HCT116 (cell line): ENCODE data around the gene WNT7B. TPM values are rescaled to one million over a fixed set of nuclear protein-coding genes. Genes with fewer than 3 reads are reported as not detected.

Experiments used
- ATAC-seq: fragments of 200-7000 bp; cut with Tn5 transposase; 2 replicates; pipeline ENCODE4 v1.9.1; 2020; ENCODE audit warnings: mild to moderate bottlenecking, moderate library complexity
- BruUV-seq: library from RNA; stranded (reverse); fragments of 400-500 nt; replicated peaks from 2 replicates; lab custom pipeline; 2021; lab: Mats Ljungman, UMichigan
- CTCF ChIA-PET: fragments of 300-600 bp; sonication (Branson Sonifier 250); formaldehyde crosslinking; loops from one replicate; lab custom pipeline; 2021; ENCODE audit warnings: antibody characterized with exemption; lab: Charles Lee
- POLR2A ChIA-PET: fragments of 300-600, 350-600 bp; sonication (Branson Sonifier 250); formaldehyde crosslinking; loops from one replicate; lab custom pipeline; 2021; ENCODE audit warnings: antibody characterized with exemption; lab: Charles Lee
- RAD21 ChIA-PET, 2 experiments: fragments of 300-600 bp; sonication (Branson Sonifier 250); formaldehyde crosslinking; loops; one replicate each; lab custom pipeline; 2023; ENCODE audit warnings: low total read pairs in 2 of 2; ENCODE audit not compliant: uncharacterized antibody in 2 of 2, unreplicated experiment in 2 of 2, low non-redundant PET in 1 of 2; lab: Charles Lee
- DNase-seq: peaks from one replicate; pipeline ENCODE4 v3.0.0-alpha.2; 2010; ENCODE audit warnings: low read depth, low spot score
- H2AFZ ChIP-seq: fragments of 200-600 bp; shearing (Covaris generic), sonication (generic); 2 replicates; pipeline ENCODE4 v1.6.1; 2017; ENCODE audit warnings: low read depth, mixed run types, mixed read lengths, antibody characterized with exemption, low read length; ENCODE audit not compliant: poor library complexity, severe bottlenecking
- H3K27ac ChIP-seq: 2 replicates; pipeline ENCODE4 v1.5.1; 2012; ENCODE audit warnings: low read depth, low read length
- H3K27me3 ChIP-seq: fragments of 200-600 bp; sonication (generic); 2 replicates; pipeline ENCODE4 v1.6.1; 2016; ENCODE audit warnings: mixed run types, low read length, mixed read lengths; ENCODE audit not compliant: insufficient read depth
- H3K36me3 ChIP-seq, 2 experiments: fragments of 200-500 bp in 1 of 2; fragments of 200-600 bp in 1 of 2; sonication (Bioruptor generic) in 1 of 2; sonication (generic) in 1 of 2; 2 replicates each; pipeline versions ENCODE4 v1.5.1 to v1.6.1; 2014 to 2016; ENCODE audit warnings: low read length in 2 of 2, inconsistent platforms in 1 of 2, mixed read lengths in 1 of 2, mixed run types in 1 of 2; ENCODE audit not compliant: insufficient read depth in 2 of 2, control insufficient read depth in 1 of 2
- H3K4me1 ChIP-seq, 2 experiments: fragments of 200-600 bp in 1 of 2; sonication (generic) in 1 of 2; 2 replicates each; pipeline versions ENCODE4 v1.5.1 to v1.6.1; 2012 to 2017; ENCODE audit warnings: low read length in 2 of 2, inconsistent platforms in 1 of 2, mild to moderate bottlenecking in 1 of 2, mixed read lengths in 1 of 2, mixed run types in 1 of 2, moderate library complexity in 1 of 2; ENCODE audit not compliant: insufficient read depth in 2 of 2, control insufficient read depth in 1 of 2
- H3K4me2 ChIP-seq: fragments of 200-600 bp; sonication (generic); 2 replicates; pipeline ENCODE4 v1.6.1; 2017; ENCODE audit warnings: mixed run types, low read length, mixed read lengths
- H3K4me3 ChIP-seq, 2 experiments: fragments of 200-600 bp in 1 of 2; sonication (generic) in 1 of 2; replicated peaks in 1 of 2; 2 replicates each; pipeline ENCODE4 v1.5.1; 2011 to 2016; ENCODE audit warnings: low read length in 2 of 2, control low read depth in 1 of 2, low read depth in 1 of 2, mild to moderate bottlenecking in 1 of 2, mixed read lengths in 1 of 2, mixed run types in 1 of 2
- H3K79me2 ChIP-seq: fragments of 200-600 bp; sonication (generic); 2 replicates; pipeline ENCODE4 v1.6.1; 2017; ENCODE audit warnings: mild to moderate bottlenecking, mixed run types, low read length, moderate library complexity, mixed read lengths; ENCODE audit not compliant: insufficient read depth
- H3K9ac ChIP-seq: fragments of 200-600 bp; sonication (generic); 2 replicates; pipeline ENCODE4 v1.6.1; 2016; ENCODE audit warnings: low read length, mixed read lengths
- H3K9me2 ChIP-seq: fragments of 200-600 bp; sonication (generic), shearing (Covaris generic); 2 replicates; pipeline ENCODE4 v1.6.1; 2017; ENCODE audit warnings: mixed run types, mild to moderate bottlenecking, moderate library complexity; ENCODE audit not compliant: insufficient read depth
- H3K9me3 ChIP-seq, 2 experiments: fragments of 200-500 bp in 1 of 2; fragments of 200-600 bp in 1 of 2; sonication (Bioruptor generic) in 1 of 2; sonication (generic) in 1 of 2; 2 replicates each; pipeline ENCODE4 v1.6.1; 2014 to 2017; ENCODE audit warnings: low read length in 2 of 2, mixed read lengths in 2 of 2, inconsistent platforms in 1 of 2, low read depth in 1 of 2, mild to moderate bottlenecking in 1 of 2, mixed run types in 1 of 2, moderate library complexity in 1 of 2; ENCODE audit not compliant: control insufficient read depth in 1 of 2, insufficient read depth in 1 of 2
- H4K20me1 ChIP-seq: fragments of 200-600 bp; sonication (generic), shearing (Covaris generic); 2 replicates; pipeline ENCODE4 v1.6.1; 2017; ENCODE audit warnings: mixed run types, mild to moderate bottlenecking, moderate library complexity; ENCODE audit not compliant: insufficient read depth
- EGR1 ChIP-seq: IDR thresholded peaks from 2 replicates; pipeline ENCODE4 v1.6.1; 2012; ENCODE audit warnings: low read depth
- ELF1 ChIP-seq: IDR thresholded peaks from 2 replicates; pipeline ENCODE4 v1.6.1; 2012; ENCODE audit warnings: low read depth, borderline replicate concordance
- EZH2 ChIP-seq: fragments of 200-600 bp; sonication (generic); IDR thresholded peaks from 2 replicates; pipeline ENCODE4 v1.6.1; 2017; ENCODE audit warnings: antibody characterized with exemption, mixed run types
- FOSL1 ChIP-seq: IDR thresholded peaks from 2 replicates; pipeline ENCODE4 v1.6.1; 2012; ENCODE audit warnings: low read depth
- JUND ChIP-seq: IDR thresholded peaks from 2 replicates; pipeline ENCODE4 v1.6.1; 2012
- POLR2A ChIP-seq: IDR thresholded peaks from 2 replicates; pipeline ENCODE4 v1.7.0; 2011; ENCODE audit warnings: borderline replicate concordance; ENCODE audit not compliant: insufficient read depth, insufficient read length; ENCODE audit errors: extremely low read depth
- POLR2AphosphoS5 ChIP-seq: IDR thresholded peaks from 2 replicates; pipeline ENCODE4 v1.6.1; 2011; ENCODE audit warnings: mild to moderate bottlenecking, low read depth, low read length, moderate library complexity
- SIN3A ChIP-seq: IDR thresholded peaks from 2 replicates; pipeline ENCODE4 v1.6.1; 2012; ENCODE audit warnings: low read depth
- SRF ChIP-seq: IDR thresholded peaks from 2 replicates; pipeline ENCODE4 v1.6.1; 2012; ENCODE audit warnings: low read depth
- YY1 ChIP-seq: IDR thresholded peaks from 2 replicates; pipeline ENCODE4 v1.6.1; 2011; ENCODE audit warnings: low read length, low read depth, moderate library complexity, mild to moderate bottlenecking; ENCODE audit not compliant: insufficient replicate concordance; ENCODE audit errors: extremely low read depth
- ZNF274 ChIP-seq: fragments of 200-500 bp; sonication (Bioruptor generic); IDR thresholded peaks from 2 replicates; pipeline ENCODE4 v1.6.1; 2014; ENCODE audit warnings: mild to moderate bottlenecking, low read depth, low read length, inconsistent platforms
- intact Hi-C: fragments of 100-400 bp; cut with micrococcal nuclease; formaldehyde crosslinking; loops from 2 replicates; pipeline ENCODE4 v1.10.0; 2022
- total RNA-seq: library from RNA; stranded (reverse); gene quantifications from one replicate; pipeline ENCODE4 v1.2.1, GENCODE V29; 2021; ENCODE audit not compliant: unreplicated experiment
- TF ChIP-seq, protein P1 (sequence below): IDR thresholded peaks from 2 replicates; pipeline ENCODE4 v1.6.1; 2012
- TF ChIP-seq, protein P2 (sequence below): IDR thresholded peaks from 2 replicates; pipeline ENCODE4 v1.6.1; 2011; ENCODE audit warnings: mild to moderate bottlenecking, low read length, moderate library complexity; ENCODE audit not compliant: insufficient replicate concordance; ENCODE audit errors: extremely low read depth
- TF ChIP-seq, protein P3 (sequence below), 3 experiments: fragments of 200-600 bp in 1 of 3; sonication (generic) in 1 of 3; IDR thresholded peaks in 2 of 3; conservative IDR thresholded peaks in 1 of 3; 2 replicates each; pipeline ENCODE4 v1.5.1; 2012 to 2017; ENCODE audit warnings: low read depth in 2 of 3, low read length in 2 of 3, antibody characterized with exemption in 1 of 3, borderline replicate concordance in 1 of 3, control low read depth in 1 of 3, mild to moderate bottlenecking in 1 of 3, mixed read lengths in 1 of 3, mixed run types in 1 of 3, moderate library complexity in 1 of 3; ENCODE audit not compliant: insufficient read depth in 1 of 3

The WNT7B gene
- total RNA-seq, 1 experiment from 2014 or later: 10.5 TPM

DNA sequence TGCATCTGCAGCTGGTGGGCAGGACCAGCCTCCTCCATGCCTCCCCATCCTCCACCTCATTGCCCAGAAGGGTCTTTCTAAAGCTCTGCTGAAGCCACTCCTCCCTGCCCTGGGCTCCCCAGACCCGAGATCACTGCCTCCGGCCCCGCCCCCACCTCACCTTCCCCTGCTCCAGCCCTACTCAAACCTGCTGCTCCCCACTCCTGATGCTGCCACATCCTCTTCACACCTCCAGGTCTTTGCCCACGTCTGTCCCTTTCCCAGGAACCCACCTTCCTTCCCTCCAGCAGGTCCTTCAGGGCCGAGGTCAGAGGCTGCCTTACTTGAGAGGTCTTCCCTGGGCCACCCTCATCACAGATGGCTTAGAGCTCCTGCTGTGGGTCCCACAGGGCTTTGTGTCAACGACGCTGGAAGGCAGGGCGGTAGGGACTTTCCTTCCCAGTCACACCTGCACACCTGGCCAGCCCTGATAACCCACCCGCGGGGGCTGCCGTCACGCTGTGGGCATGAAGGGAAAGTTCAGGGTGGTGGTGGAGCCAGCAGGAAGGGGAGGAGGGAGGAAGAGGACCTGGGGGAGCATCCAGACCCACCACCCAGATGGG is 11.9 kb downstream of the WNT7B start:
- DNase-seq (no peak), ATAC-seq (no peak)
- Histone ChIP-seq H3K4me3 (no peak overlapping the region), H4K20me1 (no peaks in the 10 kb centered on the region), H2AFZ (no peak overlapping the region), H3K4me1 (peaks cover 18 to 27% of the 10 kb centered on the region in 2 experiments), H3K79me2 (no peaks in the 10 kb centered on the region), H3K27me3 (no peaks in the 10 kb centered on the region), H3K4me2 (no peak overlapping the region), H3K9me3 (no peaks in the 10 kb centered on the region), H3K36me3 (no peaks in the 10 kb centered on the region), H3K9ac (no peak overlapping the region), H3K27ac (no peak overlapping the region), H3K9me2 (no peaks in the 10 kb centered on the region)
- intact Hi-C loops: no loop called here
- RAD21 ChIA-PET: no interaction called here
- BruUV-seq: no TSS peak
- TF ChIP-seq SRF: no peak
- no peak for TF ChIP-seq SIN3A
- TF ChIP-seq, protein P1, sequence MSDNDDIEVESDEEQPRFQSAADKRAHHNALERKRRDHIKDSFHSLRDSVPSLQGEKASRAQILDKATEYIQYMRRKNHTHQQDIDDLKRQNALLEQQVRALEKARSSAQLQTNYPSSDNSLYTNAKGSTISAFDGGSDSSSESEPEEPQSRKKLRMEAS: no peak
- no peak for TF ChIP-seq ZNF274
- no peak for TF ChIP-seq JUND
- TF ChIP-seq POLR2A: no peak
- CTCF ChIA-PET: interaction anchor here (1.0 kb wide), 1 partner anchor 102 kb away, joined by 3 read pairs; no protein-coding TSS in a partner anchor
- POLR2A ChIA-PET: no interaction called here

DNA sequence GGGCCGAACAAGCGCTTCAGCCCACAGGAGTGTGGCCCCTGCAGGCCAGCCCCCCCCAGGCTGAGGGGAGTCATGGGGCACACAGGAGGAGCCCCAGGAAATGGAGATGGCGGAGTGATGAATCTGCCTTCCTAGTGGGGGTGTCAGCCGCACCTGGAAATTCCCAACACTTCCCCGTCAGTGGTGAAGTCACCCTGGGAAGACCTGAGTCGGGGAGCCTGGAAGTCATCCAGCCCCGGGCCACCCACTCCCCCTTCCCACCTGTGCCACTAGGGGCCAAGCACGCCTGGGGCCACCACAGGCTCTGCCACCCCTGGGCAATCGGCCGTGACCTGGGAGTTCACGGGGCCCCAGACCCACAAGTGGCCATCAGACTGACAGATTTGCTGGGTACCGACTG is 12.6 kb downstream of the WNT7B start:
- Histone ChIP-seq H3K4me1 (peaks cover 12 to 20% of the 10 kb centered on the region in 2 experiments), H2AFZ (no peak overlapping the region), H3K9ac (no peak overlapping the region), H3K27me3 (no peaks in the 10 kb centered on the region), H3K9me3 (no peaks in the 10 kb centered on the region), H3K9me2 (no peaks in the 10 kb centered on the region), H3K27ac (no peak overlapping the region), H3K36me3 (no peaks in the 10 kb centered on the region), H4K20me1 (no peaks in the 10 kb centered on the region), H3K4me2 (no peak overlapping the region), H3K4me3 (no peak overlapping the region), H3K79me2 (no peaks in the 10 kb centered on the region)
- ChIA-PET CTCF (no interaction called here), RAD21 (no interaction called here), POLR2A (no interaction called here)
- ATAC-seq: no peak
- DNase-seq: no peak
- BruUV-seq: no TSS peak
- intact Hi-C loops: no loop called here
- TF ChIP-seq FOSL1: no peak
- TF ChIP-seq, protein P2, sequence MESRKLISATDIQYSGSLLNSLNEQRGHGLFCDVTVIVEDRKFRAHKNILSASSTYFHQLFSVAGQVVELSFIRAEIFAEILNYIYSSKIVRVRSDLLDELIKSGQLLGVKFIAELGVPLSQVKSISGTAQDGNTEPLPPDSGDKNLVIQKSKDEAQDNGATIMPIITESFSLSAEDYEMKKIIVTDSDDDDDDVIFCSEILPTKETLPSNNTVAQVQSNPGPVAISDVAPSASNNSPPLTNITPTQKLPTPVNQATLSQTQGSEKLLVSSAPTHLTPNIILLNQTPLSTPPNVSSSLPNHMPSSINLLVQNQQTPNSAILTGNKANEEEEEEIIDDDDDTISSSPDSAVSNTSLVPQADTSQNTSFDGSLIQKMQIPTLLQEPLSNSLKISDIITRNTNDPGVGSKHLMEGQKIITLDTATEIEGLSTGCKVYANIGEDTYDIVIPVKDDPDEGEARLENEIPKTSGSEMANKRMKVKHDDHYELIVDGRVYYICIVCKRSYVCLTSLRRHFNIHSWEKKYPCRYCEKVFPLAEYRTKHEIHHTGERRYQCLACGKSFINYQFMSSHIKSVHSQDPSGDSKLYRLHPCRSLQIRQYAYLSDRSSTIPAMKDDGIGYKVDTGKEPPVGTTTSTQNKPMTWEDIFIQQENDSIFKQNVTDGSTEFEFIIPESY: no peak
- no peak for TF ChIP-seq POLR2AphosphoS5
- no peak for TF ChIP-seq YY1
- TF ChIP-seq, protein P3, sequence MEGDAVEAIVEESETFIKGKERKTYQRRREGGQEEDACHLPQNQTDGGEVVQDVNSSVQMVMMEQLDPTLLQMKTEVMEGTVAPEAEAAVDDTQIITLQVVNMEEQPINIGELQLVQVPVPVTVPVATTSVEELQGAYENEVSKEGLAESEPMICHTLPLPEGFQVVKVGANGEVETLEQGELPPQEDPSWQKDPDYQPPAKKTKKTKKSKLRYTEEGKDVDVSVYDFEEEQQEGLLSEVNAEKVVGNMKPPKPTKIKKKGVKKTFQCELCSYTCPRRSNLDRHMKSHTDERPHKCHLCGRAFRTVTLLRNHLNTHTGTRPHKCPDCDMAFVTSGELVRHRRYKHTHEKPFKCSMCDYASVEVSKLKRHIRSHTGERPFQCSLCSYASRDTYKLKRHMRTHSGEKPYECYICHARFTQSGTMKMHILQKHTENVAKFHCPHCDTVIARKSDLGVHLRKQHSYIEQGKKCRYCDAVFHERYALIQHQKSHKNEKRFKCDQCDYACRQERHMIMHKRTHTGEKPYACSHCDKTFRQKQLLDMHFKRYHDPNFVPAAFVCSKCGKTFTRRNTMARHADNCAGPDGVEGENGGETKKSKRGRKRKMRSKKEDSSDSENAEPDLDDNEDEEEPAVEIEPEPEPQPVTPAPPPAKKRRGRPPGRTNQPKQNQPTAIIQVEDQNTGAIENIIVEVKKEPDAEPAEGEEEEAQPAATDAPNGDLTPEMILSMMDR (IDR thresholded peaks at IDR 0.05 in 2 of 3, conservative IDR thresholded peaks at IDR 0.05 in 1 of 3; ENCODE audit: borderline replicate concordance in 1 of 3, insufficient read depth in 1 of 3, low read depth in 2 of 3, low read length in 2 of 3): no peak
- TF ChIP-seq EZH2: no peak
- TF ChIP-seq ELF1: no peak
- TF ChIP-seq EGR1: no peak
